OCI-M1 (cell line): ENCODE results near the gene PRR29.

Source experiments
- DNase-seq: peaks from one replicate; lab custom pipeline; 2025; lab: John Stamatoyannopoulos, UW

PRR29 gene

GRCh38 chr17:64042700-64043485 is 44.7 kb downstream of the PRR29 start:
- DNase-seq: no peak

- DNase-seq: no peak
These were observed 47.0 kb downstream of the PRR29 start for GRCh38 chr17:64045176-64045575.

- no peak for DNase-seq
These were observed 50.7 kb downstream of the PRR29 start for GRCh38 chr17:64048805-64049204.

- no peak for DNase-seq
These were observed 53.0 kb downstream of the PRR29 start for GRCh38 chr17:64051153-64051552.

GRCh38 chr17:64053101-64053500 is 55.0 kb downstream of the PRR29 start:
- no peak for DNase-seq
